ENCODE results near the gene KPNA3. TPM values are rescaled to one million over a fixed set of nuclear protein-coding genes. Genes with fewer than 3 reads are reported as not detected.
"Not testable (repeated sequence)": the region's sequence is repeated elsewhere in the genome, so short reads cannot be mapped to it uniquely, and the experiment has no call there.

KPNA3 gene
- total RNA-seq, 6 experiments from 2014 or later, result 57.2 to 74.4 (median 65.6) TPM

GRCh38 chr13:49806126-49806536 lies 13.6 kb upstream of the KPNA3 start:
- peaks cover 30% of the 10 kb centered on the region for H3K4me1 Mint-ChIP-seq (ENCODE audit: low read depth)
- H3K27me3 Mint-ChIP-seq (ENCODE audit: insufficient read depth), result peaks cover 16% of the 10 kb centered on the region
- DNase-seq, result no peak
- H3K9me3 Mint-ChIP-seq, result no peaks in the 10 kb centered on the region; the same call in 1 of the 2 replicates
- no peak overlapping the region for H3K4me3 Mint-ChIP-seq
- no peak for TF ChIP-seq CTCF (IDR thresholded peaks at IDR 0.05)
- H3K27ac Mint-ChIP-seq, result no peak overlapping the region
- H3K36me3 Mint-ChIP-seq (ENCODE audit: low read depth), result no peaks in the 10 kb centered on the region

GRCh38 chr13:49803047-49803446 lies 10.6 kb upstream of the KPNA3 start:
- H3K36me3 Mint-ChIP-seq (ENCODE audit: low read depth); H3K4me3 Mint-ChIP-seq; DNase-seq; H3K9me3 Mint-ChIP-seq; H3K27ac Mint-ChIP-seq: not testable (repeated sequence)
- Mint-ChIP-seq H3K4me1 (ENCODE audit: low read depth) (peaks cover 16% of the 10 kb centered on the region), H3K27me3 (ENCODE audit: insufficient read depth) (peaks cover 18% of the 10 kb centered on the region)

DNA sequence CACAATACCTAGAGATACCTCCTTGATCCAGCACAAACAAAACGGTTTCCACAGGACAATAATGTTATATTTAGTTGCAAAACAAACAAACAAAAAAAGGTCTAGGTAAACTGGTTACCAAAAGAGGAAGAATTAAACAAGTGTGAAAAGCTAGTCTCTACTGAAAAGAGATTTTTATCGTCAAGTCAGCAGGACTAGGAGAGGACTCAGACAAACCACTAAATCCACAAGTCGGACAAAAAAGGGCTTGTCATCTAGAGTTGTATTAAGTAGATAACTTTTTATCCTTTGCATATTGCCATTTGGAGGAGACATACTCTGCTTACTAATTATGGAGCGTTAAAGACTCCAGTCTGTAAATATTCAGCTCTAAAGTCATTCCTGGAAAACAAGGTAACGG lies 9.9 kb upstream of the KPNA3 start:
- no peak for DNase-seq
- Mint-ChIP-seq H3K4me3 (no peak overlapping the region), H3K36me3 (ENCODE audit: low read depth) (no peaks in the 10 kb centered on the region), H3K27ac (no peak overlapping the region), H3K27me3 (ENCODE audit: insufficient read depth) (peaks cover 12% of the 10 kb centered on the region; the same call in 1 of the 2 replicates), H3K4me1 (ENCODE audit: low read depth) (peaks cover 14% of the 10 kb centered on the region), H3K9me3 (no peaks in the 10 kb centered on the region)
- no peak for TF ChIP-seq CTCF (IDR thresholded peaks at IDR 0.05)

DNA sequence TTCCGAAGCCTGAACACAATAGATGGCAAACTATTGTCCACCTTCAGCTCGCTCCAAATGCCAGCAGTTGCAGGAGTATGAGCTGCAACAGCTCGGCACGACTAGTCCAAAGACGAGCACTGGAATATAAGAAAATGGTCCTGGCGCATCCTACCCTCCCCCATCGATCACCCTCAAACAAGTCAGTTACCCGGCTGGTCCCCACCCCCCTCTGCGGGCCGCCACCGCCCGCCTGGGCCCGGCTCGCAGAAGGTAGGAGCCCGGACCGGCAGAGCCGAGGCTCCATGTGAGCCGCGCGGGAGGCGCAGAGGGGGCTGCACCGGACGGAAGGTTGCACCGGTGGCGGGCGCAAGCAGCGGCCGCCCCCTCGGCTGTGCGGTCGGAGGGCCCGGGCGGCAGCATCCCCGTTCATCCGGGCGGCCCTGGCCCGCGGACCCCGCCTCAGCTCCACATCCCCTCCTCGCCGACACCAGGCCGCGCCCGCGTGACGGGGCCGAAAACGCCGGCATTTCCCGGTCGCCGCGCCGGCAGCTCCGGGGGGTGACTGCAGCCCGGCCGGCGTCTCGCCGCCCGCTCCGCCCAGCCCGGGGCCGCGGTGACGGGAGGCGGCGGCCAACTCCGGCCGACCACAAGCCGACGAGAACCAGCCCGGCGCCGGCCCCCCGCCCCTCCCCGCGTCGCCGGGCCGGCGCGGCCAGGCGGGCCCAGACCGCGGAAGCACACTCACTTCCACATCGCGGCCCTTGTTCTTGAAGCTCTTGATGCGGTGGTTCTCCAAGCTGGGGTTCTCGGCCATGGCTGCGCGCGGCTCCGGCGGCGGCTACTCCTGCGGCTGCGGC lies 552 bp downstream of the KPNA3 start:
- Mint-ChIP-seq H3K9me3 (no peaks in the 10 kb centered on the region), H3K36me3 (ENCODE audit: low read depth) (peaks cover 18% of the 10 kb centered on the region), H3K27me3 (ENCODE audit: insufficient read depth) (peaks cover 4% of the 10 kb centered on the region; the same call in 1 of the 2 replicates), H3K4me1 (ENCODE audit: low read depth) (peaks cover 41% of the 10 kb centered on the region), H3K4me3 (peak overlapping the region; percentile 97), H3K27ac (peak overlapping the region; percentile 97)
- no peak for DNase-seq
- TF ChIP-seq CTCF (IDR thresholded peaks at IDR 0.05), result no peak

DNA sequence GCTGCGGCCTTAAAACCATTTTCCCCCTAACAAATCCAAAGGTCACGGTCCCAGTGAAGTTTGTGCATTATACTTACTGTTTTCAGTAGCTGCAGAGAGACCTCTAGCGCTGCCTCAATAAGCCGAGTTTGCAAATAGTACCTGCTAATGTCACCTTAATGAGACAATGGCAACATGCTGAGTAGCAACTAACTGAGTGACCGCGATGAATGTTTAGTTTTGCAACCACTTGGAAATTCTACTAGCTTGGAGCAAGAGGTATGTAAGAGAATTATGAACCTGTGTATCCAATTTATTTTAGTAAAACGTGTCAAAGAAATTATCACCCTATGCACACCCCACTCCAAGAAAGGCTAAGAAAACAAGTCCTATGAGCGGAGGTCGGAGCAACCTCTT lies 1.2 kb downstream of the KPNA3 start:
- TF ChIP-seq CTCF (IDR thresholded peaks at IDR 0.05), result no peak
- peaks cover 18% of the 10 kb centered on the region for H3K36me3 Mint-ChIP-seq (ENCODE audit: low read depth)
- peaks cover 2% of the 10 kb centered on the region; the same call in 1 of the 2 replicates for H3K27me3 Mint-ChIP-seq (ENCODE audit: insufficient read depth)
- peak overlapping the region; percentile 97 for H3K4me3 Mint-ChIP-seq
- H3K4me1 Mint-ChIP-seq (ENCODE audit: low read depth), result peaks cover 47% of the 10 kb centered on the region
- peak overlapping the region; percentile 92 for H3K27ac Mint-ChIP-seq
- no peaks in the 10 kb centered on the region for H3K9me3 Mint-ChIP-seq
- DNase-seq, result no peak

DNA sequence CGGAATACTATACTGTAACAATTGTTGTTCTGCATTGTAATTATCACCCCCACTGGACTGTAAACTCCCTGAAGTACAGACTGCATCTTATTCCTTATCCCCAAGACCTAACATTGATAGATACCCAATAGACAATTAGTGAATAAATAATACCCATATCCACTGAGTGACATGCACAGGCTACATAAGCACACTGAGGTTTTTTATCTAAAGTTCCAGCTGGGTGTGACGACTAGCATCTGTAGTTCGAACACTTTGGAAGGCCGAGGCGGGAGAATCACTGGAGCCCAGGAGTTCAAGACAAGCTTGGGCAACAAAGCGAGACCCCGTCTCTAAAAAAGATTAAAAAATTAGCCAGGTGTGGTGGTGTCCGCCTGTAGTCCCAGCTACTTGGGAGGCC lies 2.5 kb downstream of the KPNA3 start:
- H3K27ac Mint-ChIP-seq, result no peak overlapping the region
- no peak for TF ChIP-seq CTCF (IDR thresholded peaks at IDR 0.05)
- peaks cover 18% of the 10 kb centered on the region for H3K36me3 Mint-ChIP-seq (ENCODE audit: low read depth)
- H3K4me1 Mint-ChIP-seq (ENCODE audit: low read depth), result peaks cover 58% of the 10 kb centered on the region
- no peak for DNase-seq
- H3K4me3 Mint-ChIP-seq, result peak overlapping the region; percentile 8; the same call in 1 of the 2 replicates
- peaks cover 2% of the 10 kb centered on the region; the same call in 1 of the 2 replicates for H3K27me3 Mint-ChIP-seq (ENCODE audit: insufficient read depth)
- H3K9me3 Mint-ChIP-seq, result no peaks in the 10 kb centered on the region
